ENCODE results near the gene IFNK.
A peak's percentile ranks its signal among the peaks of the same experiment; 100 is the strongest.

Gene IFNK

DNA sequence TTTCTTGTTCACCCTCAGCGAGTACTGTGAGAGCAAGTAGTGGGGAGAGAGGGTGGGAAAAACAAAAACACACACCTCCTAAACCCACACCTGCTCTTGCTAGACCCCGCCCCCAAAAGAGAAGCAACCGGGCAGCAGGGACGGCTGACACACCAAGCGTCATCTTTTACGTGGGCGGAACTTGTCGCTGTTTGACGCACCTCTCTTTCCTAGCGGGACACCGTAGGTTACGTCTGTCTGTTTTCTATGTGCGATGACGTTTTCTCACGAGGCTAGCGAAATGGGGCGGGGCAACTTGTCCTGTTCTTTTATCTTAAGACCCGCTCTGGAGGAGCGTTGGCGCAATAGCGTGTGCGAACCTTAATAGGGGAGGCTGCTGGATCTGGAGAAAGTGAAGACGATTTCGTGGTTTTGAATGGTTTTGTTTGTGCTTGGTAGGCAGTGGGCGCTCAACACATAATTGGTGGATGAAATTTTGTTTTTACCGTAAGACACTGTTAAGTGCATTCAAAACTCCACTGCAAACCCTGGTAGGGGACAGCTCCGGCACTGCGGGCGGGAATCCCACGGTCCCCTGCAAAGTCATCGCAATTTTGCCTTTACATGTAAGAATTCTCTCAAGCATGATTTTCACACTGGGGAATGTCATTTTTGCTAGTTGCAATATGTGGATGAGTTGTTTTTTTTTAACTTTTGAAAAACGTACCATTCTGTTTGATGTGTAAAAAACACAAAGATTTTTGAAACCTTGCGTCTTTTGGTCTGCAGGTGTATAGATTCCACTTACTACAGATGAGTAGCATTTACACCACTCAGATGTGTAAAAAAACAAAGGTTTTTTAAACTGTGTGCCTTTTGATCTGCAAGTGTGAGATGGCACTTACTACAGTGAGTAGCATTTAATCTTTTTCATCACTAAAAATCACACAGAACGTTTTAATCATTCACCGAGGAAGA lies 49.8 kb downstream of the IFNK start:
- peak; percentile 98 for DNase-seq

All from activated CD4-positive, alpha-beta T cell treated with anti-CD3 and anti-CD28 coated beads, Interleukin-2, amount 50 U/mL, for 16 hours (primary cell).